ENCODE measurements around the gene IL26.
"Not testable (repeated sequence)": the region's sequence is repeated elsewhere in the genome, so short reads cannot be mapped to it uniquely, and the experiment has no call there.

Gene IL26

DNA sequence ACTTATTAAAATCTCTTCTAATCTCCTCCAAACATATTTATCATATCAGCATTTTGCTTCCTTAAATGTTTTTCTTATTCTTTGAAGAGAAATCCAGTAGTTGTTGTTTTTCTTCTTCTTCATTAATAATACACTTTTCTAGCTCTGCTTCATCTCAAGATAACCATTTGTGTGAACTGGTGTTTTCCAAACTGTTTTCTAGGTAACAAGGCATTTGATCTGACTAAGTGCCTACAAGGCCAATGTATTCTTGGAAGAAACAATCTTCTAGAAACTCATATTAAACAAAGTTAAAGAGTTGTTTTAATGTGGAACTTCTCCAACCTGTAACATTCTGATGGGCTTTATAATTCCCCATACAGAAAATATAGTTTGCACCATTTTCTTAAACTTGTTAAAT, 35.3 kb downstream of the IL26 start:
- no peak for DNase-seq

DNA sequence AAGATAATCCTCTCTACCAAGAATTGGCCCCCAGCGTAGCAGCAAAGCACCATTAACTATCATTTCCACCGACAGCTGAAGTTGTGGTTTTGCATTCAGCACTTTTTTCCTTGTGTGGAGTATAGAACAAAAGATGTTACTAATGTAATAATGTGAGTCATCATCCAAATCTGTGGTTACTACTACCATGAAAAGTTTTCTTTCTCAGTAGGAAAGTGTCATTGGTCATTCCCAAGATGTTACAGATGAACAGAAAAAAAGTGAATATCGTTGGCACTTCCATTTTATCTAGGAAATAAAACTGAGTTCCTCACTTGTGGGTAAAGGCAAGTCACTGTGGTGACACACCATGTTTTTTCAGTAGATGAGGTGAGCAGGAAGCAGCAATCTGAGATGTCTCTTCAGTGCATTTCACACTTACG, 35.8 kb downstream of the IL26 start:
- no peak for DNase-seq

DNA sequence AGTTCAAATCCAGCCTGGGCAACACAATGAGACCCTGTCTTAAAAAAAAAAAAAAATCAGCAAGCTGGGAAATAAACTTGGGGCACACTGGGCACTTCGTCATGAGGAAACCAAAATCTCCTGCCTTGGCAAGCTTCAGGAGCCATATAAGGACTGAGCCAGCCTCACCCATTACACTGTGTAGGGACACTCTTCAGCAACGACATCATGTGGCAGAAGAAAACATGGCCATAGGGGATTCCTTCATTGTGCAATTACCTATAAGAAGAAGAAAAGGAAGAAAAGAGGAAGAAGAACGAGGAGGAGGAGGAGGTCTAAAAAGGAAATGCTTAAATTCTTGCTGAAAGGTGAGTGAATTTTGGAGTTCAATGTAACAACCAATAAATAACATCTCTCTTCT, 40.0 kb downstream of the IL26 start:
- no peak for DNase-seq

DNA sequence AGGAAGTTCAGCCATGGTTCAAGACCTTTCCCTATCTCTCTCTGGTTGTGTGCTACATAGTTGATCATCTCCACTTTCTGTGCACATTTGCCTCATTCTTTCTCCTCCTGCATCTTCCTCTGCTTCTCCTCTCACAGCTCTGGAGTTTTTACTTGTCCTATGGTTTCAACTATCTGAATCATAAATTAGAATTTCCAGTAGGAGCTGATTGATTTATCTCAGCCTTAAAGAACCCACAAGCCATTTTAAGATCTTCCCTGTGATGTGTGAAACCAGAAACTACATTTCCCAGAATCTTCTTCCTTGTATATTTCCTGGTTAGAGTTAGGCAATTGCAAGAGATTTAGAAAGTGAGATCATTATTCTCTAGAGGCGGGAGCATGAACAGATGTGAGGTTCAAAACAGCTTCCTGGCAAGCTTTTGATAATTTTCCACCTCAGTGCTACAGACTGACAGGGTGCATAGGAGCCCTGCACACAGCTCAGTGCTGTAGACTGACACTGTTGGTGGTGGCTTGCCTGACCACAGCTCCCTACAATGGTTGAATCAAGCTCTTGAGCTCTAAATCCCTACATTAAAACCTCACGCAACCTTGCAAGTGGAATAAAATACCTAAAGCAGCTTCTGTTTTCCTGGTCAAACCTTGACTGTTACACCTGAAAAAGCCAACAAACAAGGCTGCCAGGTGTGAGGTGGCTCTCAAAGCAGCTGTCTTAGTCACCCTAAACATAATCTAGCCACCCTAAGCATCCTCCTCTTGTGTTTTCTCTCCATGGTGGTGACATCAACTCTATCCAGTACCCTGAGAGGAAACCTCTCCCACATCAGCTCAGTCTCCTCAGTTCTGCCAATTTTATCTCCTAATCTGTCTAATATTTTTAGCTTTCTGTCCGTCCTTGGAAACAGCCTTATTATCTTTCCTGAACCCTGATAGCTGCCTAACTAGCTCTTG, 44.5 kb downstream of the IL26 start:
- no peak for DNase-seq

DNA sequence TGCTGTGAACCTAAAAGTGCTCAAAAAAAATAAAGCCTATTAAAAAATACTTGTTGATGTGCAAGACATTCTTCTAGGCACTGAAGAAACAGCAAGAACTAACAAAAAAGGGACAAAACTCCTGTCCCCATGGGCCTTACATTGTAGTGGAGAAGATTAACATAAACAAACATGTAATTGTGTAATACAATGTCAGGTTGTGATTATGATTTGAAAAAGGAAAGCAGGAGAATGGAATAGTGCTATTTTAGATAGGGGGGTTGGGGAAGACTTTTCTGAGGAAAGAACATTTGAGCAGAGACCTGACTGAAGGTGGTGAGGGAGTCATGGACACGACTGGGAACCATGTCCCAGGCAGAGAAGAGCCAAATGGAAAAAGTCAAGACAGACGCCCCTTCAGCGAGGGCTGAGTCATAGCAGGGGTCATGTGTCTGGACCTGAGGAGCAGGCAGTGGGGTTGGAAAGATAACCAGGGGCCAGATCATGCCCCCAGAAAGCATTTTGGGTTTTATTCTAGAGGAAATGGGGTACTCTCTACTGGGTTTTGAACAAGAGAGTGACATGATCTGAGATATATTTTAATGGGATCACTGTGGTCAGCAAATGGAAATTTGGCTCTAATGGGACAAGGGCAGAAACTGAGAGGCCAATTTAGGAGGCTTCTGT, 46.7 kb downstream of the IL26 start:
- no peak for DNase-seq

DNA sequence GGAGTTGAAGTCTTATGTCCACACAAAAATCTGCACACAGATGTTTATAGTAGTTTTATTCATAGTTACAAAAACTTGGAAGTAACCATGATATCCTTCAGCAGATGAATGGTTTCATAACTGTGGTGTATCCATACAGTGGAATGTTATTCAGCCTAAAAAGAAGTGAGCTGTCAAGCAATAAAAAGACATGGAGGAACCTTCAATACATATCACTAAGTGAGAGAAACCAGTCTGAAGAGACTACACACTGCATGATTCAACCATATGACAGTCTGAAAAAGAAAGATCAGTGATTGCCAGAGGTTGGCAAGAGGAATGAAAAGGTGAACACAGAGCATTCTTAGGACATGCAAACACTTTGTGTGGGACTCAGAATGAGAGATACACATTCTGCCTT, 47.4 kb downstream of the IL26 start:
- no peak for DNase-seq

DNA sequence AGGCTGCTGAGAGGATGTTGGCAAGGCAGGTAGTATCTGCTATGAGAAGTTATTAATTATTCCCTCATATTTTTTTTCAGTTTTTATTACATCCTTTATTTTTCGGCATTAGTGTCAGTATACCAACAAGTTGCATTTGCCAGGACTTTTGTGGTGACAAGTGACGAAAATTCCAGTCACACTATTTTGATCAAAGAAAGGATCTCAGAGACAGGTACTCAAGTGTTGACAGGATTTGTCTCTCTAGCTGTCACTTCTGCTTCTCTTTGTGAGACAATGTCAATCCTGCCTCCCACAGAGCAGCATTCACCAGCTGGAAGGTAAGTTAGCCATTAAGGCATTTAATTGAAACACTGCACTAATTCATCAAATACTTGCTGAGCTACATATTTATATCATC, 48.0 kb downstream of the IL26 start:
- no peak for DNase-seq

DNA sequence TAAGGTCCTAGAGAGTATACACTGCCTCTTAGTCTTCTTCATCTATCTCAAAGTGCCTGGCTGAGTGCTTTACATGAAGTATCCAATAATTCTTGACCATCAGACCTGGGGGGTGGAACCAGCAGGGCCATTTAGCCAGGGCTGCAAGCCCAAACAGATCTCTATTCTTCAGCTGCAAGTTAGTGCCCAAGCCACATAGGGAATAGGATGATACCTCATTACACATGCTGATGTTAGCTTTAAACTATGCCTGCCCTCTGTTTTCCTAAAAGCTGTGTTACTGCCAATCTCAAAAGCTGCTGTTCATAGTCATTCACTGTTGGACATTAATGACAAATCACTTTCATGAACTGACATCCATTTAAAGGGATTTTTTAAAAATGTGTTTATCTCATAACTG, 49.4 kb downstream of the IL26 start:
- no peak for DNase-seq

DNA sequence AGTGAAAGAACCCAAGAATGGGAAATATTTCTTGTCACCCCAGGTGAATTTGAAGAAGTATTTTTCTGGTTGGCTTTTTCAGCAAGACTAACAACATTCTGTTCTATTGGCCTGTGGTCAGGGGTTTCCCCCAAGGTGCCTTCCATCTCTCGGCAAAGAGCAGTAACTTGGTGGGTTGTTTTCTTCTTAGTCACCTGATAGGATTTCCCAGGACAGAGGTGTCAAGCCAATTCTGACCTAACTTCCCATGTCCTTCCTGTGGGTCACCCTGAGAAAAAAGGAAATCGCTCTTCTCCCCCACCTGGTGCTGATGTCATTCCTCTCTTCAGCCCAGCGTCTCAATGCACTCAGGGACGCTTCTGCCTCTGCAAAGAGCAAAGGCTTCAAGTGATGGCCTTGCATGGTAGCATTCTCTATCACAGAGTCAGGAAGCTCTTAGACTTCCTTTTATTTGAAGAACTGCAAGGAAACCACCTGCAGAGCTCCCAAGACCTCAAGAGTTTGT, 50.0 kb downstream of the IL26 start:
- DNase-seq: no peak

DNA sequence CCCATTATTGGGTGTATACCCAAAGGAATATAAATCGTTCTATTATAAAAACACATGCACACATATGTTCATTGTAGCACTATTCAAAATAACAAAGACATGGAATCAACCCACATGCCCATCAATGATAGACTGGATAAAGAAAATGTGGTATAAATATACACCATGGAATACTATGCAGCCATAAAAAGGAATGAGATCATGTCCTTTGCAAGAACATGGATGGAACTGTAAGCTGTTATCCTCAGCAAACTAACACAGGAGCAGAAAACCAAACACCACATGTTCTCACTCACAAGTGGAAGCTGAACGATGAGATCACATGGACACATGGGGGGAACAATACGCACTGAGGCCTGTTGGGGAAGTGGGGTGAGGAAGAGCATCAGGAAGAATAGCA, 50.8 kb downstream of the IL26 start:
- DNase-seq: not testable (repeated sequence)

DNA sequence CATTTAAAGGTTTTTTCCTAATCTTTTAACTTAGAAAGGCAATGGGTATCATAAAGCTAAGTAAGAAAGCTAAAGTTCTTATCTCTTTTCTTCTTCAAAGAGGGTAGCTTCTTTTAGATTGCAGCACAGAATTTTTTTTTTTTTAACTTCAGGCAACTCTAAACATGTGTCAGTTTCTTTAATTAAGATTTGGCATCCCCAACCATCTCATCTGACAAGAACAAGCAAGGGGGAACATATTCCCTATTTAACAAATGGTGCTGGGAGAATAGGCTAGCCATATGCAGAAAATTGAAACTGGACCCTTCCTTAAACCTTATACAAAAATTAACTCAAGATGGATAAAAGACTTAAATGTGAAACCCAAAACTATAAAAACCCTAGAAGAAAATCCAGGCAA, 51.8 kb downstream of the IL26 start:
- no peak for DNase-seq

DNA sequence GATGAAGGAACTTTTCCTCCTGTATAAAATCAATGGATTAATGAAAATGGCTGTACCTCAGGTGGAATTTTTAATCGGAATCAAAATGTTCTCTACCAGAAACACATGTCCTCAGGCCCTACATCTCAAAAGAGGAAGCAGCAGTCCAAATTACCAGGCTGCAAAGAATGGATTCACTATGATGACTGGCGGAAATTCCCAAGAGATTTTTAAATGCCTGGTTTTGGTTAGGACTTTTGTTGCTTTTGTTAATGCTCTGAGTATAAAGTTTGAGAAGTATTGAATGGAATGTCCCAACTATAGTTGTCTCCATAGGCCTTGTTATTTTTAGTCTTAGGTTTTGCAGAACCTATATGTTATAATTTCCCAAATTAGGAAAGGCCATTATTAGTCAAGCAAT, 54.9 kb downstream of the IL26 start:
- DNase-seq: no peak

DNA sequence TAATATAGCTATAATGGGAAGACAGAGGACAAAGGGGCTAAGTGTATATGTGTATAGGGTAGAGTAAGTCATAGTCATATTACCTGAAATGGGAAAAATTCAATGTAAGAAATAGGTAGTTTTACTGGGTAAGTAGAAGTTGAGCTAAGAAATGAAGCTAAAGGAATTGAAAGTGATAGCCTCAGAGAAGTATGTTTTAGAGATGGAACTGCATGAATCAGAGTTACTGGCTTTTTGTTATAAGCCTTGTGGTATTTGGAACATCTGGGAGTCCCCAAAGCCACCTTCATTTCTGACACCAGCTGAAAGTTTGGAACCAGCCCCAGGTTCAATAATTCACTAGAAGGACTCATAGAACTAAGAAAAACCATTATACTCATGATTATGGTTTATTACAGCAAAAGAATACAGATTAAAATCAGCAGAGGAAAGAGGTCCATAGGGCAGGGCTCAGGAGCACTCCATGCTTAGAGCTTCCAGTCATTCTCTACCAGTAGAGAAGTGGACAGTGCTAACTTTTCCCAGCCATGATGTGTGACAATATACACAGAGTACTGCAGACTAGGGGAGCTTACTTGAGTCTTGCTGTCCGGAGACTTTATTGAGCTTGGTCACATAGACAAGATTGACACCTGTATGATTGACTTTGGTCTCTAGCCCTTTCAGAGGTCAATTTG, 56.3 kb downstream of the IL26 start:
- no peak for DNase-seq

DNA sequence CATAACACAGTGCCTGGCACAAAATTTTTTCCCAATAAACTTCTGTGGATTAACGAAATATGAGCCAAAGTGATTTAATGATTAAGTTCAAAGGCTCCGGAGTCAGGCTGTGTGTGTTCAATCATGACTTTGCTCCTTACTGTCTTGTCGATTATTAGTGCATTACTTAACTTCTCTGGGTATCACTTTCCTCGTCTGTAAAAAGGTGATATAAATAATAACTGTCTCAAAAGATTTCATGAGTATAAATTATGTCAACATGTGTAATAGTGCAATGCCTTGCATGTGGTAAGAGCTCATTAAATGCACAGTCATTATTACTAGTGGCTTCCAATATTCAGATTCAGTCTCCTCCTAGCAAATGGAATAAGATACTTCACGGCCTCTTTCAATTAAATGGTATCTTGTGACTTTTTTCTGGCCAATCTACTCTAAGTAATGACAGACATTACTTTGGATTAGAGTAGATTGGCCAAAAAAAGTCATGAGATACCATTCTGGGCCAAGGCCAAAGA, 59.2 kb downstream of the IL26 start:
- no peak for DNase-seq

DNA sequence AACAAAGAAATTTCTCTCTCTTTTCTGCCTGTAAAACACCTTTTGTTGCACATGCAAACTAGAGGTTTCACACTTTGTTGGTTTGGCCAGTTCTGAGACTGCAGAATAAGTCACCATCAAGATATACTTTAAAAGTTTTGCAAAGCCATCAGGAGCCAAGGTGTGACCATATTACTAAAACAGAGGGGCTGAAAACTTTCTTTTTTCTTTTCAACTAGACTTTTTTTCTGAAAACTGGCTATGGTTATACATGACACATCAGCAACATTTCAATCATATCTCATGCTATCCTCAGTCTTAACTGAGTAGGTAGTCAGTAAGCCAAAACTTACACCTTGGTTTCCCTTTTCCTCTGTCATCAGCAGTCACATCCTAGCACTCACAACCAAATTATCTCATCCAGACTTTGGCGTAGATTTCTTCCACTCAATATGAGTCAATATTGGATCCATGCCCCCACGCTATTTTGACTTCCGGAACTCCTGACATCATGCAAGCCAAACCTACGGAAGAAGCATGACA, 62.0 kb downstream of the IL26 start:
- no peak for DNase-seq

DNA sequence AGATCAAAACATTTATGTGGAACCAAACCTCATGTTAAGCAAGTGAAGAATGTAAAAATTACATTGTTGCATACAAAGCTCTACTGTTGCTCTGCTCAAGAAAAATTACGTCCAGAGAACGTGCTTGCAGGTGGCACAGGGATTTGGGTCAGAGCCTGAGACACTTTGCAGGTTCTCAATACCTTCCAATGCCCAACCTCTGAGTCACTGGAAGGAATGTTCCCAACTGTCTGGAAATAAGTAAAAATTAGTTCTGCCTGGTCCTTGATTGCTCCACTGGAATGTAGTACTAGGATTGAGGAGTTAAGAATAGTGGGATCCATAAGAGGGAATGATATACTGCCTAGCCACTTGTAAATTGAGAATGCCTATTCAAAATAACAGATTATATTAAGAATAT, 63.2 kb downstream of the IL26 start:
- no peak for DNase-seq

DNA sequence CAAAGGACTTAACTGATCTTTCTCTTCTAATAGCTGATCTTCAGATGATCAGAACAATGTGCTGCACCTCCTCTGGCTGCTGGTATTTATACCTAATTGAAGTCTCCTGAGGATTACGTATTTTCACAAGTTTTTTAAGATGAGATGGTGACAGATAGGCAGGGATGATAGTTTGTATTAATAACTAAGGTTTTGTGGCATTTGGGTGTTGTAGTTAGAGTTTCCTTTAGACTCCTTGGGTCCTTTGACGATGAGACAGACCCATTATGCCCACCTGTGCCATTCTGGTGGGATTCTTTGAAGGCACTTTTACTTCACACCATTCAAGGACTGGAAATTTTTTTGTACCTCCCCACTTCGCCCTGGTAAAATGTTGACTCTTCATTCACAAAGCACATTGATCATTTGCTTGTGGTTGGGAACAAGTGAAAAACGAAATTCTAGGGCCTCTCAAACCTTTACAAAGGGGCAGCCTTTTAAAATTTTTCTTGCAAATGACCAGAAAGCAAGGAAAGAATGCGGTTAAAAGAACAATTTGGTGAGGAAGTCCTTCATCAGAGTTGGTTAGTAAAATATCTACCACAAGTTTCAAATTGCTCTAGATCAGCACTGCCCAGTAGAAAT, 65.8 kb downstream of the IL26 start, which contains the start of gene IFNG:
IFNG (minus strand) TSS at position 60 of the 624 bp plus-strand sequence. CDS start 125 bp downstream, outside the sequence.
- no peak for DNase-seq

DNA sequence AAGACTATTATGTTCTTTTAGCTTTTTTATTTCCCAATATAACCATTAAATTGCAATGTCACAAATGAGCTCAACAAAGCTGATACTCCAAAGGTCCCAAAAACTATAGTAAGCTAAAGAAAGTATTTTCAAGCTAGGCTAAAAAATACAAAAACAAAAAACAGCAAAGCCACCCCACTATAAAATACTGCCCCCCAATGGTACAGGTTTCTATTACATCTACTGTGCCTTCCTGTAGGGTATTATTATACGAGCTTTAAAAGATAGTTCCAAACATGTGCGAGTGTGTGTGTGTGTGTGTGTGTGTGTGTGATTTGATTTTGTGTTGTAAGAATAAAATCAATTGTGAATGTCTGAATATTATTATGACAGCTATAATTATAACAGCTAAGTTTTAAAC, 67.2 kb downstream of the IL26 start:
- DNase-seq: peak; percentile 43

DNA sequence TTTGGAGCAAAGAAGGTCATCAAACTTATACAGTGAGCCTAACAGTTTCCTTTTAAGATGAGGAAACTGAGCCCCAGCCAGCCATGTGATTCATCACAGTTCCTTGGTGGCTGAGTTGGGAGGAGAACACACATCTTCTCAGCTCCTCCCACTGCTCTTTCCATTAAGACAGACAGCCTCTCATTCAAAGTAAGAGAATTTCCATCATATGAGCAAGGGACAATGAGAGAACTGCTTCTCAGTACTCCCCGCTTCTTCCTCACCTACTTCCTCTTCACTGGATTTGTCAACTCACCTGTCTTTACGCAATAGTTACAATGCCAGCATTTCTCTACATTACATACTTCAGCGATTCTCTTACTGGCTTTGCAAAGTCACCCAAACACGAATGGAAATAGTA, 68.2 kb downstream of the IL26 start:
- DNase-seq: no peak

DNA sequence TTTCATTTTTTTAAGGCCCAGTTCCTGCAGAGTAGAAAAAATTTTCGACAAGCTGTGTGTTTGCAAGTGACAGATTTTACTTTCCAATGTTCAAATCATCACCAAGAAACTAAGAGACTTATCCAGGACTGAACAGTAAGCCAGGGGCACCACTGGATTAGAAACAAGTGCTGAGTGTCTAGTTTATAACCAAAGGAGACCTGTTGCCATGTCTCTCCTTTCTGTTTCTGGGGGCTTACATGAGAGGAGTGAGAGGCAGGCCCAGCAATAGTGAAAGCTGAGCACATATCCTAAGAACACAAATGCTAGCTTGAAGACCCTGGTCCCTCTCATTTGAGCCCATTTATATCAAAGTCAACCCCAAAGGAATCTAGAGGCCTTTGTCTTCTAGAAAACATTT, 69.0 kb downstream of the IL26 start:
- no peak for DNase-seq

DNA sequence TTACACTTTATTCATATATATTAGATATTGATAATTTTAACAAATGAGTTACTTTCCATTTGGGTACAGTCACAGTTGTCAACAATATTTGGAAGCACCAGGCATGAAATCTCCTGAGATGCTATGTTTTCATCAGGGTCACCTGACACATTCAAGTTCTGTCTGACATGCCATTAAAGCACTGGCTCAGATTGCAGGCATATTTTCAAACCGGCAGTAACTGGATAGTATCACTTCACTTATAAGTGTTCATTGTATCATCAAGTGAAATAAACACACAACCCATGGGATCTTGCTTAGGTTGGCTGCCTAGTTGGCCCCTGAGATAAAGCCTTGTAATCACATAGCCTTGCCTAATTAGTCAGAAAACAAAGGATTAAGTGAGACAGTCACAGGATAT, 70.8 kb downstream of the IL26 start:
- DNase-seq: no peak

Data from hematopoietic multipotent progenitor cell treated with erythropoietin and hydrocortisone succinate and interleukin-3 and kit ligand, for 8 days (in vitro differentiated cells).